ENCODE measurements around the gene HCN4.

GRCh38 chr15:73345658-73346057 is 23.1 kb downstream of the HCN4 start:
- TF ChIP-seq CTCF (IDR thresholded peaks at IDR 0.05; ENCODE audit: control extremely low read depth in 1 of 3, insufficient read depth in 1 of 3, low read depth in 1 of 3, low read length in 3 of 3) (no peak), POLR2AphosphoS5 (IDR thresholded peaks at IDR 0.05; ENCODE audit: low read depth, low read length) (no peak), POLR2A (IDR thresholded peaks at IDR 0.05; ENCODE audit: control extremely low read depth in 1 of 2, low read depth in 2 of 2, low read length in 2 of 2) (no peak), JUN (IDR thresholded peaks at IDR 0.05; ENCODE audit: low read depth, low read length) (no peak), EZH2 (IDR thresholded peaks at IDR 0.05; ENCODE audit: low read depth, low read length, severe bottlenecking) (no peak), SUZ12 (IDR thresholded peaks at IDR 0.05; ENCODE audit: low read length) (no peak), EP300 (IDR thresholded peaks at IDR 0.05; ENCODE audit: borderline replicate concordance in 1 of 2, low read depth in 2 of 2, low read length in 2 of 2) (no peak), ATF3 (IDR thresholded peaks at IDR 0.05; ENCODE audit: insufficient read depth, low read depth, low read length) (no peak), RAD21 (IDR thresholded peaks at IDR 0.05 in 1 of 2, conservative IDR thresholded peaks at IDR 0.05 in 1 of 2; ENCODE audit: low read depth in 2 of 2, low read length in 2 of 2) (no peak), GTF2F1 (IDR thresholded peaks at IDR 0.05; ENCODE audit: borderline replicate concordance, low read depth, low read length) (no peak), GABPA (IDR thresholded peaks at IDR 0.05; ENCODE audit: borderline replicate concordance, insufficient read depth, low read length) (no peak), ZNF274 (IDR thresholded peaks at IDR 0.05; ENCODE audit: borderline replicate concordance, extremely low read depth, low read length) (no peak), SP2 (IDR thresholded peaks at IDR 0.05; ENCODE audit: low read length) (no peak), RFX5 (IDR thresholded peaks at IDR 0.05; ENCODE audit: borderline replicate concordance, low read depth, low read length) (no peak)
